HG03354 (cell line): Measurements from ENCODE around the gene TFF1.
A peak's percentile ranks its signal among the peaks of the same experiment; 100 is the strongest.

ENCODE experiments used
- ATAC-seq: cut with Tn5 transposase; IDR thresholded peaks from one replicate; pipeline ENCODE4 v1.9.1; 2021; ENCODE audit warnings: mild to moderate bottlenecking; ENCODE audit not compliant: unreplicated experiment, poor library complexity, severe bottlenecking

The TFF1 gene

GRCh38 chr21:42401154-42401553, 34.8 kb upstream of the TFF1 start:
- ATAC-seq = no peak

- no peak for ATAC-seq
Observed at GRCh38 chr21:42400525-42400924, 34.2 kb upstream of the TFF1 start.

GRCh38 chr21:42398436-42399028, 32.2 kb upstream of the TFF1 start:
- no peak for ATAC-seq

GRCh38 chr21:42397746-42398394, 31.5 kb upstream of the TFF1 start:
- no peak for ATAC-seq

- no peak for ATAC-seq
Observed at GRCh38 chr21:42396799-42397745, 30.7 kb upstream of the TFF1 start.

GRCh38 chr21:42395905-42396651, 29.7 kb upstream of the TFF1 start, which contains the start of gene TMPRSS3:
Gene TMPRSS3 (minus strand): TSS chr21:42396052. CDS start chr21:42395417, 635 bp downstream.
- ATAC-seq = no peak

DNA sequence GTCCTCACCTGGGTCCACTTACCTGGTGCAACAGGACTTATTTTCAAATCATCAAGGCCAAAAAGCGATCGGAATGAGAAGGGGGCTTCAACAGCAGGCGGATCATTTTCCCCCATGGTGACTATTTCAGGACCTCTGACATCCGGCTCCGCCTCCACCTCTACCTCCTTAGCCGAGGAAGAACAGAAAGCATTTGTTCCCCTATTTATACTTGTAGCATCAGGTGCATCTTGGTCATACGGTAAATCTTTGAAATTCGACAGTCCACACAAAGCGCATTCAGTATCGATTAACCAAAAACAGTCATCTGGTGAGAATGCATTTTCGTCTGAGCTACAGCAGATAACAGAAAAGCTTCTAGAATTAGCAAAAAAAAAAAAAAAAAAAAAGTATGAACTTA, 29.0 kb upstream of the TFF1 start:
- ATAC-seq = no peak

GRCh38 chr21:42393443-42393950, 27.2 kb upstream of the TFF1 start:
- peak; percentile 4 for ATAC-seq

DNA sequence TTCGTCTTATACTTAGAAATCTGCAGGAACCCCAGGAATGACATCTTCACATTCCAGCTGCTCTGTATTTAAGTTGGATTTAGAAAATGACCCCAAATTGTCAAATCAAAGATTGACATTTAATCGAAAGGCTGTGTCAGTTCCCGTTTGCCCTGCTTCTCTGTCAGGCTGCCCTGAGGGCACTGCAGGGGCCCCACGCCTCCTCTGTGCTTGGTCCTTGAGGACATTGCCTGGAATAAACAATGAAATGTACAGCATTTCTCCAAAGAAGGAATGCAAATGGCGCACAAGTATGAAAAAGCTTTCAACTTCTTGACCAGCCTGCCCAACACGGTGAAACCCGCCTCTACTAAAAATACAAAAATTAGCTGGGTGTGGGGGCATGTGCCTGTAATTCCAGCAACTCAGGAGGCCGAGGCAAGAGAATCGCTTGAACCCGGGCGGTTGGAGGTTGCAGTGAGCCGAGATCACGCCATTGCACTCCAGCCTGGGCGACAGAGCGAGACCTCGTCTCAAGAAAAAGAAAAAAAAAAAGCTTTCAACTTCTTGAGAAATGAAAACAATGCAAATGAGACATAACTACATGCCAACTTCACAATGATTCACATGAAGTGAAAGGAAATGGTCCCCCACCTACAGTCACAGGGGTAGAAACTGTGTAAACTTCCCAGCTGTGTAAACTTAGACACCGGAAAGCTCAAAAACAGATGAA, 26.6 kb upstream of the TFF1 start:
- peak; percentile 90 for ATAC-seq

DNA sequence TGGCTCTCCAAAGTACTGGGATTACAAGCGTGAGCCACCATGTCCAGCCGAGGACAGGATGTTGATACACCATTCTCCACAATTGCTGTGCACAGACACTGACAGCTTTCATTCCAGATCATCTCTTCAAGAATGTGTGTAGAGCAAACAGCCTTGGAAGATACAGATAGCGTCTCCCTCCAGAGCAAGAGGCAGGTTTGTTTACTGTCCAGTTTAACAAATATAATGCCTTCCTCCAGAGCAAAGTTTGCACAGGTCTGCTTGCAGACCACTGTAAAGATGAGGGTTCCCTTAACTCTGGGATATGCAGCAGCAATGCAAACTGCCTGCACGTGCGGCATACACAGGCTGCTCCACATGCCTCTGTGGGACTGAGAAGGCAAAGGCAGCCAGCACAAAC, 25.0 kb upstream of the TFF1 start:
- no peak for ATAC-seq

- no peak for ATAC-seq
Observed at GRCh38 chr21:42390696-42391095, 24.4 kb upstream of the TFF1 start.

DNA sequence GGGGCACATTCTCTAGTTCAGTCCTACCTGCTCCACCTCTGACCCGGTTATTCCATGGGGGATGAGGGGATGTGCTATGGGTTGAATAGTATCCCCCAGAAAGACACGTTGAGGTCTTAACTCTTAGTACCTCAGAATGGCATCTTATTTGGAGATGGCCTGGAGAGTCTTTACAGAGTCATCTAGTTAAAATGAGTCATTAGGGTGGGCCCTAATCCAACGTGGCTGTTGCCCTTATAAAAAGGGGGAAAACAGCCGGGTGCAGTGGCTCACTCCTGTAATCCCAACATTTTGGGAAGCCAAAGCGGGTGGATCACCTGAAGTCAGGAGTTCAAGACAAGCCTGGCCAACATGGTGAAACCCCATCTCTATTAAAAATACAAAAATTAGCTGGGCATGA, 23.9 kb upstream of the TFF1 start:
- no peak for ATAC-seq

DNA sequence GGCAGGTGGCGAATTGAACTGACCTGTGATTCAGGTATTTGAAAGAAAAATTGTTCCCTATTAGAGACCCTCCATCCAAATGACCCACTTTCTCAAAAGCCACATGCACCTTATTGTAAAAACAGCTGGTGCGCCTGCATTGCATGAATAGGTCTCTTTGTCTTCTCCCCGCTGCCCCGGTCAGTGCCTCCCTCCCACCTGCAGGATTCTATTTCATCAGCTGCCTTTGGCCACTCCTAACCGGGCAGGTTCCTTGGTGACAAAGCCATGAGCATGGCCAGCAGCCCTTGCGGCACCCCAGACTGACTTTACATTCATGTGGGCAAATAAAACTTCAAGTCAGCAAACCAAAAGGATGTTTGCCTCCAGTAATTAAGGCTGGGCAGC, 23.1 kb upstream of the TFF1 start:
- no peak for ATAC-seq

GRCh38 chr21:42388740-42389448, 22.6 kb upstream of the TFF1 start:
- ATAC-seq = no peak

- ATAC-seq = no peak
Observed at GRCh38 chr21:42387843-42388340, 21.6 kb upstream of the TFF1 start.

DNA sequence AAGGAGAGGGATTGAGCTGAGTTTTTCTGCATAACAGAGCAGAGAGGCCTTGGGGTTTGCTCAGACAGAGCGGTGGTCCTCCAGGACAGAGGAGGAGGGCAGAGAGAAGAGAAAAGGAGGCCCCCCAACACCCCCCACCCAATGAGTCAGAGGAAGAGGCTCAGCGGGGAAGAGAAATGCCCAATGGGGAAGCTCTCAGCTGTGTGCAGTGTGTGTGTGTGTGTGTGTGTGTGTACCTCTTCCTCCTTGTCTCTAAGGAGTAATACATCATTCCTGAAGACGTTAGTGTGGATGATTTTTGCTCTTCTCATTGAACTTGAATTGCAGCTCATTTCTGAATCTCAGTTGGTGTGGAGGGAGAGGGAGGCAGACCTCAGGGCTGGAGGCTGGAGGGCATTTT, 20.8 kb upstream of the TFF1 start:
- no peak for ATAC-seq

DNA sequence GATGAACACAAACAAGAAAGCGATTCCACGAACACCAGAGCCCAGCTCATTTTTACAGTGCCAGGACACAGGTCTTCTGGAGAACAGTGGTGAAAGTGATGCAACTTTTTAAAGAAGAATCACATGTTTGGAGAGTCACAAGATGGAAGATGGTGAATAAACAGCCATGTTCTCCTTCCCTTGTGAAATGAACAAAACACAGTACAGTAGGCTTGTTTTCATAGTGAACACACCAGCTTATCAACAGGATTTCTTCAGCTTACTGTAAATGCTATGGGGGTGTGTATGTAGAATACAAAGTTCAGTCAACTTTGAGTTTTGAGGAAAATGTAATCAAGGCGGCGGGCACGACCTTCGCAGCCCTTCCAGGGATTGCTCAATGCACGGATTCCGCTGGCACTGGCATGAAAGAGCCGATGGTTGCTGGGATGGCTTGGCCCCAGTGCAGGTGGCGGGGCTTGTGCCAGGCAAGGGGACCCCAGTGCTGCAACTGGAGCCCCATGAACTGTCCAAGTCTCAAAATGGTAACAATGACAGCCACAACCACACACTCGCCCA, 19.8 kb upstream of the TFF1 start:
- ATAC-seq = no peak

GRCh38 chr21:42385619-42386018, 19.3 kb upstream of the TFF1 start:
- no peak for ATAC-seq
